ENCODE results near the gene SLC39A10.
"Not testable (repeated sequence)": the region's sequence is repeated elsewhere in the genome, so short reads cannot be mapped to it uniquely, and the experiment has no call there.

Gene SLC39A10

GRCh38 chr2:195663007-195663406 lies 6.0 kb downstream of the SLC39A10 start:
- TF ChIP-seq CTCF (IDR thresholded peaks at IDR 0.05; ENCODE audit: borderline replicate concordance, insufficient read depth, low read depth, low read length) = no peak
- no peak overlapping the region for H3K4me3 ChIP-seq (ENCODE audit: low read depth, low read length)

- H3K4me3 ChIP-seq (ENCODE audit: low read depth, low read length) = no peak overlapping the region
- no peak for TF ChIP-seq CTCF (IDR thresholded peaks at IDR 0.05; ENCODE audit: borderline replicate concordance, insufficient read depth, low read depth, low read length)
Measured at GRCh38 chr2:195664528-195664927, 7.5 kb downstream of the SLC39A10 start.

- not testable (repeated sequence) for H3K4me3 ChIP-seq (ENCODE audit: low read depth, low read length)
Measured at GRCh38 chr2:195665153-195665552, 8.1 kb downstream of the SLC39A10 start.

GRCh38 chr2:195666113-195666712 lies 9.2 kb downstream of the SLC39A10 start:
- H3K4me3 ChIP-seq (ENCODE audit: low read depth, low read length) = no peak overlapping the region
- TF ChIP-seq CTCF (IDR thresholded peaks at IDR 0.05; ENCODE audit: borderline replicate concordance, insufficient read depth, low read depth, low read length) = no peak

GRCh38 chr2:195667974-195668373 lies 10.9 kb downstream of the SLC39A10 start:
- H3K4me3 ChIP-seq (ENCODE audit: low read depth, low read length) = no peak overlapping the region
- TF ChIP-seq CTCF (IDR thresholded peaks at IDR 0.05; ENCODE audit: borderline replicate concordance, insufficient read depth, low read depth, low read length) = no peak

GRCh38 chr2:195670191-195670590 lies 13.2 kb downstream of the SLC39A10 start:
- no peak for TF ChIP-seq CTCF (IDR thresholded peaks at IDR 0.05; ENCODE audit: borderline replicate concordance, insufficient read depth, low read depth, low read length)
- H3K4me3 ChIP-seq (ENCODE audit: low read depth, low read length) = no peak overlapping the region

GRCh38 chr2:195671563-195671962 lies 14.5 kb downstream of the SLC39A10 start:
- H3K4me3 ChIP-seq (ENCODE audit: low read depth, low read length) = no peak overlapping the region
- TF ChIP-seq CTCF (IDR thresholded peaks at IDR 0.05; ENCODE audit: borderline replicate concordance, insufficient read depth, low read depth, low read length) = no peak

- TF ChIP-seq CTCF (IDR thresholded peaks at IDR 0.05; ENCODE audit: borderline replicate concordance, insufficient read depth, low read depth, low read length) = 0 out of 2 replicates have a peak, but pooled peaks have one; percentile 5
- no peak overlapping the region for H3K4me3 ChIP-seq (ENCODE audit: low read depth, low read length)
Measured at GRCh38 chr2:195672674-195673073, 15.6 kb downstream of the SLC39A10 start.

All from GM12875 (cell line).